GM12865 (cell line): ENCODE measurements around the gene ZFAND3.

Experiments used
- DNase-seq: peaks from one replicate; pipeline ENCODE4 v3.0.0; 2010; ENCODE audit warnings: low read depth
- H3K4me3 ChIP-seq: 2 replicates; pipeline ENCODE4 v1.5.1; 2011; ENCODE audit warnings: mild to moderate bottlenecking, low read depth, low read length, control low read depth
- TF ChIP-seq, protein P1 (sequence below): IDR thresholded peaks from 2 replicates; pipeline ENCODE4 v1.5.1; 2011; ENCODE audit warnings: low read length, control low read depth, low read depth, inconsistent platforms; ENCODE audit not compliant: insufficient read depth; ENCODE audit errors: missing control alignments

ZFAND3 gene

DNA sequence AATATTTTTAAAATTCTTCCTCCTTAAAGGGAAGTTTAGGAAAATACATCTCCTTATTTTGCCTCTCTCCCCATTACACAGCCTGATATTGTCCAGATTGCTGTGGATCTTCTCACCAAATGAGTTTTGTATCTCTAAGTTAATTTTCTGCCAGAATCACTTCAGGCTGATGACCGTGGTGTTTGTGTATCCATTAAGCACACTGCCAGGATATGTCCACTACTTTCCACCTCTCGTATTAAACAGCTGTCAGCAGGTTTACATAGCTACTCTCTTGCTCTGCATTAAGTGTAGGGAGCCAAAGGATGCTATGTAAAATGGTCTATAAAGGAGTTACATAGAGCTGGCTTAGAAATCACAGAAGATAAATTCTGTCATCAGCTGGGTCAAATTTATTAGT lies 201.1 kb downstream of the ZFAND3 start:
- DNase-seq: no peak
- TF ChIP-seq, protein P1, sequence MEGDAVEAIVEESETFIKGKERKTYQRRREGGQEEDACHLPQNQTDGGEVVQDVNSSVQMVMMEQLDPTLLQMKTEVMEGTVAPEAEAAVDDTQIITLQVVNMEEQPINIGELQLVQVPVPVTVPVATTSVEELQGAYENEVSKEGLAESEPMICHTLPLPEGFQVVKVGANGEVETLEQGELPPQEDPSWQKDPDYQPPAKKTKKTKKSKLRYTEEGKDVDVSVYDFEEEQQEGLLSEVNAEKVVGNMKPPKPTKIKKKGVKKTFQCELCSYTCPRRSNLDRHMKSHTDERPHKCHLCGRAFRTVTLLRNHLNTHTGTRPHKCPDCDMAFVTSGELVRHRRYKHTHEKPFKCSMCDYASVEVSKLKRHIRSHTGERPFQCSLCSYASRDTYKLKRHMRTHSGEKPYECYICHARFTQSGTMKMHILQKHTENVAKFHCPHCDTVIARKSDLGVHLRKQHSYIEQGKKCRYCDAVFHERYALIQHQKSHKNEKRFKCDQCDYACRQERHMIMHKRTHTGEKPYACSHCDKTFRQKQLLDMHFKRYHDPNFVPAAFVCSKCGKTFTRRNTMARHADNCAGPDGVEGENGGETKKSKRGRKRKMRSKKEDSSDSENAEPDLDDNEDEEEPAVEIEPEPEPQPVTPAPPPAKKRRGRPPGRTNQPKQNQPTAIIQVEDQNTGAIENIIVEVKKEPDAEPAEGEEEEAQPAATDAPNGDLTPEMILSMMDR: no peak
- no peak overlapping the region for H3K4me3 ChIP-seq

DNA sequence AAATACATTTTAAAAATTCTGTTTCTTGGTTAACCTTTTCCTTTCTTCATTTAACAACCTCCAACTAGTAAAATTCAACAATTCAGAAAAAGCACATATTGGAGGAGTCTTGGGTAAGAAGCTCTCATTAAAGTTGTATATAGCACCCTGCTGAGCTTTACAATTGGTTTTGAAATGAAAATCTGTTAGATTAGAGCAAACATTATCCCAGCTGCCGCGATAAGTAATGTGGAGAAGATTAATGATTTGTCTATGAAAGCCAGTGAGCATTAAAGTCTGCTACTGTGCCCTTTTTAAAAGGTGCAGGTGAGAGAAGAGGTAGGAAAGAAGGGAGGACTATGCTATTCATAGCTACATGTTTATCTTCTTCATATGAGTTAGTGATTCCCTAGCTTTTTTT lies 201.5 kb downstream of the ZFAND3 start:
- TF ChIP-seq, protein P1: no peak
- no peak for DNase-seq
- H3K4me3 ChIP-seq: no peak overlapping the region

DNA sequence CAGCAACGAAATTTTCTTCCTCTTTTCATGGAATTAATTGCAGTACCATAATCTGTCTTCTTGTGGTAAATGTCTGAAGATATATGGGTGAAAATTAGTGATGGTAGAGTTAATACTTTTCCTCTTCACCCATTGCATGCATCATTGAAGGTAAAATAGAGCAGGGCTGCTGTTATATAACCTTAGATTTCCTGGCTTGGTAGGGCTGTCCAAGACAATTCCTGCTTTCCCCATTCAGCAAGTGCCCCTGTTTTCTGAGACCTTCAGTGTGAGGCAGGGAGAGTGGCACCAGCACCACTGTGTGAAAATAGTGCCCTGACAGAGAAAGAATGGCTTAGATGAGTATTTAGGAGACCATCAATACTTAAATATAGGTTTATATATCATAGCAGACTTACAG lies 202.0 kb downstream of the ZFAND3 start:
- DNase-seq: no peak
- TF ChIP-seq, protein P1: no peak
- H3K4me3 ChIP-seq: no peak overlapping the region

DNA sequence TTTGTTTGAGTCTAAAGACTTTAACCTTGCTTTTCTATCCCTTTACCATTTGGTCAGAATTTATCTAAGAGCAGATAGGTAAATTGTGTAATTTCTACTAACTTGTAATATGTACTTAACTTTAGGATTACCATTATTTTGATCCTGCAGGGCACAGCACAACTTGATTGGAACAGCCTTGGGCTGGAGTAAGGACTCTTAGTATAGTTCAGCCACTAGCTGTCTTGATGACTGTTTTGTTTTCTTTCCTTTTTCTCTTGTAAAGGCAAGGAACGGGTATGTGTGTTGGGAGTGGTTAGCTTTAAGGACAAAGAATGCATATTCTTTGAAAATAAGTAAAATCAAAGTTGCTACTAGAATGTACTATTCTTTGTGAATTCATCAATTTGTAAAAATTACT lies 203.2 kb downstream of the ZFAND3 start:
- no peak overlapping the region for H3K4me3 ChIP-seq
- TF ChIP-seq, protein P1: no peak
- DNase-seq: no peak

DNA sequence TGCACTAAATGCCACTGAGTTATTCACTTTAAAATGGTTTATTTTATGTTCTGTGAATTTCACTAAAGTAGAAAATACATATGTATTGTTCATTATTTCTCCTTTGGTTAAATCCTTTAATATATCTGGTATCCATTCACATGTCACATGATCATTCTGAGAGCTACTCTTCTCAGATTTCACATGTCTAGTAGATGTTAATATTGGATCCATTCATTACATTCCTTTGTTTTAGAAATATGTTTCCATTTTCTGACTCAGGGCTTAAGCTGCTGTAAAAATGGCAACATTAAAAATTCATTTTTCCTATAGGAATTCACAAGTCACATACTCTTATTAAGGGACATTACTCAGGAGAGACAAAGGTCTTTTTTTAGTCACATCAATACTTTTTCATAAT lies 205.4 kb downstream of the ZFAND3 start:
- no peak for DNase-seq
- H3K4me3 ChIP-seq: no peak overlapping the region
- TF ChIP-seq, protein P1: no peak

DNA sequence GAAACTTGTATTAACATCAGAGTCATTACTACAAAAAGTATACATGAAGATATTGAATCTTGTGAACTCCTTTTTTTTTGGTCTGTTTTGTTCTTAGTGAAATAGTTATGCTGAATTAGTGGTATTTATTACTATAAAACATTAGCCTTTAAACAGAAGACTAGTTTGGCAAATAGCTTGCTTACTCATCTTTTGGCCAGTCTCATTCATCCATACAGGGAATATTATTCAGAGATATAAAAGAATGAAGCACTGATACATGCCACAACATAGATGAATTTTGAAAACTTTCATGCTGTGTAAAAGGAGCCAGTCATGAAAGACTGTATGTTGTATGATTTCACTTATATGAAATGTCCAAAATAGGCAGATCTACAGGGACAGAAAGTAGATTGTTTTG lies 205.9 kb downstream of the ZFAND3 start:
- TF ChIP-seq, protein P1: no peak

DNA sequence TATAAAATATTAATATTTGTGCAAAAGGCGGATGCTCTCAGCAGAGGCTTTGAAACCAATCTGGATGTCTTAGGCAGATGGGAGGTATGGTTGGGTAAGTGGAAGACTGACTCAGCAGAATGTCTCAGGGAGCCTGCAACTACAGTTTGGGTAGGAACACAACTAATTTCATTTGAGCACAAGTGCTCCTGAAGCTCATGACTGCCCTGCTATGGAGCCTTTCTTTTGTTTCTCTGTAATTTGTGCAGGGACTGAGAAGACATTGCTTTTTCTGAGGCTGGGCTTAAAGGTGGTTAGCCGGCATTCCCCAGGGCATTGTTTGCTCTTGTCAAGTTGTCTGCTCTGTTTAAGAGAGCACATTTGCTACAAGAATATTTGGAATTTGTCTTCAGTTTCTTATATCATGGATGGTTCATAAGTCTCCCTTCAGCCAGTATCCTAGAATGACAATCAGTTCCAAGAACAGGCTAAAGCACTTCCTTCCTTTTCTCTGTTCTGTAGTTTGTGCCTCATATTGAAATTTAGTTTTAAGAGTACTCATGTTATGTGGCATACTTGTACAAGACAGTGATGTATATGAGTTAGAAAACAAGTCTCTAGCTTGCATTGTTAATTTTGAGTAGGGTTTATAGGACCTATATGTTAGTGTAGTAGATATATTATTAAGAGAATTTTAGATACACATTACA lies 208.3 kb downstream of the ZFAND3 start:
- TF ChIP-seq, protein P1: no peak
- DNase-seq: peak; percentile 33
- no peak overlapping the region for H3K4me3 ChIP-seq

More for the DNA sequence above, 205.9 kb downstream of the ZFAND3 start:
- DNase-seq: no peak
- H3K4me3 ChIP-seq: no peak overlapping the region
